PC-3 (cell line): ENCODE data around the gene DNAJB4. TPM values are rescaled to one million over a fixed set of nuclear protein-coding genes. Genes with fewer than 3 reads are reported as not detected.

ENCODE experiments used
- ATAC-seq: fragments of 200-7000 bp; cut with Tn5 transposase; 2 replicates; pipeline ENCODE4 v1.9.1; 2020; ENCODE audit warnings: mild to moderate bottlenecking, moderate library complexity
- BruUV-seq: library from RNA; stranded (reverse); fragments of 400-500 nt; replicated peaks from 2 replicates; lab custom pipeline; 2021; lab: Mats Ljungman, UMichigan
- CTCF ChIA-PET: fragments of 300-600 bp; sonication (Branson Sonifier 250); formaldehyde crosslinking; loops from one replicate; lab custom pipeline; 2022; ENCODE audit warnings: antibody characterized with exemption; lab: Charles Lee
- POLR2A ChIA-PET: fragments of 300-600 bp; sonication (Branson Sonifier 250); formaldehyde crosslinking; loops from one replicate; lab custom pipeline; 2022; ENCODE audit warnings: antibody characterized with exemption; ENCODE audit not compliant: unreplicated experiment; lab: Charles Lee
- DNase-seq: peaks from one replicate; pipeline ENCODE4 v3.0.0-alpha.2; 2015
- H2AFZ ChIP-seq: fragments of 300-600 bp; sonication (generic); 2 replicates; pipeline ENCODE4 v1.6.0; 2016; ENCODE audit warnings: antibody characterized with exemption, low read length
- H3F3A ChIP-seq: fragments of 300-600 bp; sonication (generic); one replicate; pipeline ENCODE4 v1.6.0; 2017; ENCODE audit warnings: antibody characterized with exemption, low read length, control low read depth, mild to moderate bottlenecking; ENCODE audit not compliant: unreplicated experiment
- H3K27ac ChIP-seq: fragments of 300-600 bp; sonication (generic); 2 replicates; pipeline ENCODE4 v1.5.1; 2016; ENCODE audit warnings: mild to moderate bottlenecking, low read length
- H3K27me3 ChIP-seq: fragments of 300-600 bp; sonication (generic); 2 replicates; pipeline ENCODE4 v1.6.1; 2016; ENCODE audit warnings: low read length, mixed read lengths
- H3K36me3 ChIP-seq: fragments of 300-600 bp; sonication (generic); 2 replicates; pipeline ENCODE4 v1.6.1; 2016; ENCODE audit warnings: low read depth, mixed run types, low read length, mixed read lengths
- H3K4me1 ChIP-seq: fragments of 300-600 bp; sonication (generic); 2 replicates; pipeline ENCODE4 v1.5.1; 2016; ENCODE audit warnings: low read length; ENCODE audit not compliant: insufficient read depth
- H3K4me2 ChIP-seq: fragments of 300-600 bp; sonication (generic); 2 replicates; pipeline ENCODE4 v1.6.0; 2016; ENCODE audit warnings: low read length
- H3K4me3 ChIP-seq: fragments of 300-600 bp; sonication (generic); 2 replicates; pipeline ENCODE4 v1.5.1; 2016; ENCODE audit warnings: mild to moderate bottlenecking, low read length, mixed read lengths
- H3K79me2 ChIP-seq: fragments of 300-600 bp; sonication (generic); 2 replicates; pipeline ENCODE4 v1.6.1; 2017; ENCODE audit warnings: low read length, mixed read lengths
- H3K9ac ChIP-seq: fragments of 300-600 bp; sonication (generic); 2 replicates; pipeline ENCODE4 v1.6.0; 2016; ENCODE audit warnings: mild to moderate bottlenecking, low read length
- H3K9me2 ChIP-seq: fragments of 300-600 bp; sonication (generic); replicated peaks from 2 replicates; pipeline ENCODE4 v1.6.1; 2016; ENCODE audit warnings: mixed run types, low read length, mixed read lengths
- H3K9me3 ChIP-seq: fragments of 300-600 bp; sonication (generic); 2 replicates; pipeline ENCODE4 v1.6.1; 2016; ENCODE audit warnings: low read length, mixed read lengths
- H4K20me1 ChIP-seq: fragments of 300-600 bp; sonication (generic); 2 replicates; pipeline ENCODE4 v1.6.1; 2016; ENCODE audit warnings: low read length, mixed read lengths
- EZH2 ChIP-seq: fragments of 300-600 bp; sonication (generic); IDR thresholded peaks from one replicate; pipeline ENCODE4 v1.6.1; 2017; ENCODE audit warnings: antibody characterized with exemption, mild to moderate bottlenecking, low read length; ENCODE audit not compliant: unreplicated experiment
- EZH2phosphoT487 ChIP-seq: fragments of 300-600 bp; sonication (generic); IDR thresholded peaks from 2 replicates; pipeline ENCODE4 v1.6.1; 2018; ENCODE audit warnings: mild to moderate bottlenecking, antibody characterized with exemption, low read length, borderline replicate concordance
- intact Hi-C: fragments of 100-400 bp; cut with micrococcal nuclease; formaldehyde crosslinking; loops from 2 replicates; pipeline ENCODE4 v1.9.0; 2023
- total RNA-seq: library from RNA; depleted of rRNA; stranded (reverse); fragments of >200 nt; gene quantifications from 2 replicates; pipeline ENCODE4 v1.2.3, GENCODE V29; 2014
- TF ChIP-seq, protein P1 (sequence below): fragments of 300-600 bp; sonication (generic); conservative IDR thresholded peaks from 2 replicates; pipeline ENCODE4 v1.5.1; 2017; ENCODE audit warnings: antibody characterized with exemption, low read depth, mild to moderate bottlenecking, low read length

Gene DNAJB4
- total RNA-seq, 1 experiment from 2014 or later, result 4.5 TPM

DNA sequence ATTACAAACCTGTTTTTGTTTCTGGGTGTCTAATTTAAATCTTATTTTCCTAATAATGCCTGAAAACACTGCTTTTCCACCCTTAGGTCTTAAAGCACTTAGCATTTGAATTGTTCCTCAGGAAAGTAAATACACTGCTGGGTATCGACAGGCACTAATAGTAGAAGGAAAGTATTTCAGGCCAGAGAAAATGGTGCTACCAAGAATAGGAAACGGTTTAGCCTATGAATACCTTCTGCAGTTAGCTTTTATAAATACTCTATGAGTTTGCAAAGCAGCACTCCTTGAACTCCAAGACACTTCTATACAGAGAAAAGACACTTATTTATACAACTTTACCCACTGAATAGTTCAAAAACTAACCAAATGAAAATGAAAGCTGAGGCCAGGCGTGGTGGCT is 32.7 kb upstream of the DNAJB4 start:
- TF ChIP-seq EZH2 (no peak), EZH2phosphoT487 (no peak)
- TF ChIP-seq, protein P1, sequence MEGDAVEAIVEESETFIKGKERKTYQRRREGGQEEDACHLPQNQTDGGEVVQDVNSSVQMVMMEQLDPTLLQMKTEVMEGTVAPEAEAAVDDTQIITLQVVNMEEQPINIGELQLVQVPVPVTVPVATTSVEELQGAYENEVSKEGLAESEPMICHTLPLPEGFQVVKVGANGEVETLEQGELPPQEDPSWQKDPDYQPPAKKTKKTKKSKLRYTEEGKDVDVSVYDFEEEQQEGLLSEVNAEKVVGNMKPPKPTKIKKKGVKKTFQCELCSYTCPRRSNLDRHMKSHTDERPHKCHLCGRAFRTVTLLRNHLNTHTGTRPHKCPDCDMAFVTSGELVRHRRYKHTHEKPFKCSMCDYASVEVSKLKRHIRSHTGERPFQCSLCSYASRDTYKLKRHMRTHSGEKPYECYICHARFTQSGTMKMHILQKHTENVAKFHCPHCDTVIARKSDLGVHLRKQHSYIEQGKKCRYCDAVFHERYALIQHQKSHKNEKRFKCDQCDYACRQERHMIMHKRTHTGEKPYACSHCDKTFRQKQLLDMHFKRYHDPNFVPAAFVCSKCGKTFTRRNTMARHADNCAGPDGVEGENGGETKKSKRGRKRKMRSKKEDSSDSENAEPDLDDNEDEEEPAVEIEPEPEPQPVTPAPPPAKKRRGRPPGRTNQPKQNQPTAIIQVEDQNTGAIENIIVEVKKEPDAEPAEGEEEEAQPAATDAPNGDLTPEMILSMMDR, result no peak
- H3K9me3 ChIP-seq, result no peaks in the 10 kb centered on the region
- intact Hi-C loops, result no loop called here
- POLR2A ChIA-PET, result no interaction called here
- no peak overlapping the region for H2AFZ ChIP-seq
- peaks cover 56% of the 10 kb centered on the region for H3K36me3 ChIP-seq
- peaks cover 98% of the 10 kb centered on the region for H3K79me2 ChIP-seq
- ATAC-seq (no peak), DNase-seq (no peak)
- H4K20me1 ChIP-seq, result peaks cover 90% of the 10 kb centered on the region
- H3K27me3 ChIP-seq, result no peaks in the 10 kb centered on the region
- H3K27ac ChIP-seq, result no peak overlapping the region
- BruUV-seq, result no TSS peak
- CTCF ChIA-PET, result no interaction called here
- H3K9me2 ChIP-seq, result no peaks in the 10 kb centered on the region
- no peak overlapping the region for H3K4me3 ChIP-seq
- no peak overlapping the region for H3K4me2 ChIP-seq
- no peak overlapping the region for H3K9ac ChIP-seq
- H3F3A ChIP-seq, result no peaks in the 10 kb centered on the region
- peaks cover 21% of the 10 kb centered on the region; the same call in 1 of the 2 replicates for H3K4me1 ChIP-seq

DNA sequence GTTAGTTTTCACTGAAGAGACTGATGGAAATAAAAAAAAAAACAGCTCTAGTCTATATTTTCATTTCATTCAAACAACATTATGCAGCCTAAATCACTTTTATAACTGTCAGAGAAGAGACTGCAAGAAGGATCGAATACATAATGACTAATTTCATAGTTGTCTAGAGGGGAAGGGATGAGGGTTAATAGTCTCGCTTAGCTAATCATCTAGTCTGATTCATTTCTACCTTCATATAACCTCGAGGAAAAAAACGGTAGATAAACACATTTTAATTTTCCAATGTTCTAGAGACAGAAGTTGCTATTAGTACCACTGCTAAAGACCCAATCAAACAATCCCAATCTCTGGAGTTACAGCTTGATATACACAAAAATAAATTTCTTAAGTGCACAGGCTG is 29.4 kb upstream of the DNAJB4 start:
- H3K9me3 ChIP-seq, result no peaks in the 10 kb centered on the region
- H3K27ac ChIP-seq, result peak overlapping the region; percentile 4
- peaks cover 75% of the 10 kb centered on the region for H4K20me1 ChIP-seq
- BruUV-seq, result no TSS peak
- H3K4me1 ChIP-seq, result peaks cover 25% of the 10 kb centered on the region
- H3K4me2 ChIP-seq, result peak overlapping the region; percentile 88
- 0 out of 2 replicates have a peak, but pooled peaks have one; percentile 8 for ATAC-seq
- H3K9me2 ChIP-seq, result no peaks in the 10 kb centered on the region
- H3K9ac ChIP-seq, result peak overlapping the region; percentile 99; the same call in 1 of the 2 replicates
- H3K79me2 ChIP-seq, result peaks cover 98% of the 10 kb centered on the region
- ChIA-PET CTCF (interaction anchor here (0.6 to 0.8 kb wide), 5 partner anchors 55 to 311 kb away, joined by 3 to 9 read pairs (median 3); no protein-coding TSS in a partner anchor), POLR2A (interaction anchor here (0.6 to 0.7 kb wide), 4 partner anchors 9 to 192 kb away, joined by 3 to 10 read pairs (median 4); partner anchors contain the start of gene DNAJB4)
- intact Hi-C loops, result loop anchor here (5.0 kb wide), 1 partner anchor 193 kb away; no protein-coding TSS in a partner anchor
- peaks cover 31% of the 10 kb centered on the region for H3K36me3 ChIP-seq
- H3K27me3 ChIP-seq, result no peaks in the 10 kb centered on the region
- no peaks in the 10 kb centered on the region for H3F3A ChIP-seq
- peak; percentile 52 for DNase-seq
- TF ChIP-seq EZH2 (no peak), EZH2phosphoT487 (no peak)
- TF ChIP-seq, protein P1, result no peak
- H3K4me3 ChIP-seq, result peak overlapping the region; percentile 94
- no peak overlapping the region for H2AFZ ChIP-seq

DNA sequence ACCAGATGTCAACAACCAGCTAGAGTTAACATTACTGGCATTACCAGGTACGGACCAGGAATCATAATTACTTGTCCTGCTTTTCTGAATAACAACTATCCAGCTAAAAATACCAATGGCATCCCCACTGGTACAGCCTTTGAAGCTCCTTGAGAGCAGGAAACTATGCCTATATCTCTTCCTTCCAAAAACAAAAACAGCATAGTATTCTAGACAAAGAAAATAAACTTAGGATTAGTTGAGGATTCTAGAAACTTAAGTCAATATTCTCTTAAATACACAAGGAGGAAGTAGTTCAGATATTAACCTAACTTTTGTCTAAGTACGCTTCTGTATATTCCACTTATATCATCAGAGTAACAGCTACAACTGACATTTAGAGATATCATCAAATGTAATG is 28.8 kb upstream of the DNAJB4 start:
- no peaks in the 10 kb centered on the region for H3F3A ChIP-seq
- H3K9me3 ChIP-seq, result no peaks in the 10 kb centered on the region
- ChIA-PET POLR2A (interaction anchor here (0.5 to 0.7 kb wide), 4 partner anchors 10 to 29 kb away, joined by 3 to 10 read pairs (median 4); partner anchors contain the start of gene DNAJB4), CTCF (interaction anchor here (0.6 to 0.8 kb wide), 5 partner anchors 55 to 156 kb away, joined by 3 to 9 read pairs (median 5); no protein-coding TSS in a partner anchor)
- TF ChIP-seq, protein P1, result no peak
- no peak for TF ChIP-seq EZH2phosphoT487
- TF ChIP-seq EZH2, result no peak
- peak overlapping the region; percentile 88 for H3K4me2 ChIP-seq
- intact Hi-C loops, result loop anchor here (2.0 to 5.0 kb wide), 3 partner anchors 19 to 194 kb away; no protein-coding TSS in a partner anchor
- no peaks in the 10 kb centered on the region for H3K9me2 ChIP-seq
- no TSS peak for BruUV-seq
- peak overlapping the region; percentile 99; the same call in 1 of the 2 replicates for H3K9ac ChIP-seq
- H3K4me3 ChIP-seq, result peak overlapping the region; percentile 94
- no peak for DNase-seq
- H2AFZ ChIP-seq, result no peak overlapping the region
- no peaks in the 10 kb centered on the region for H3K27me3 ChIP-seq
- no peak for ATAC-seq
- peaks cover 28% of the 10 kb centered on the region for H3K4me1 ChIP-seq
- peaks cover 98% of the 10 kb centered on the region for H3K79me2 ChIP-seq
- peaks cover 75% of the 10 kb centered on the region for H4K20me1 ChIP-seq
- peak overlapping the region; percentile 4 for H3K27ac ChIP-seq
- peaks cover 27% of the 10 kb centered on the region for H3K36me3 ChIP-seq
